ENCODE measurements around the gene TNS3. TPM values are rescaled to one million over a fixed set of nuclear protein-coding genes. Genes with fewer than 3 reads are reported as not detected.
"Not testable (repeated sequence)": the region's sequence is repeated elsewhere in the genome, so short reads cannot be mapped to it uniquely, and the experiment has no call there.

Gene TNS3
- total and polyA plus RNA-seq, 2 donors (not counting 3 experiments of a cell fraction or from before 2014, with no cell fraction given), result 10.4 to 45.1 TPM

DNA sequence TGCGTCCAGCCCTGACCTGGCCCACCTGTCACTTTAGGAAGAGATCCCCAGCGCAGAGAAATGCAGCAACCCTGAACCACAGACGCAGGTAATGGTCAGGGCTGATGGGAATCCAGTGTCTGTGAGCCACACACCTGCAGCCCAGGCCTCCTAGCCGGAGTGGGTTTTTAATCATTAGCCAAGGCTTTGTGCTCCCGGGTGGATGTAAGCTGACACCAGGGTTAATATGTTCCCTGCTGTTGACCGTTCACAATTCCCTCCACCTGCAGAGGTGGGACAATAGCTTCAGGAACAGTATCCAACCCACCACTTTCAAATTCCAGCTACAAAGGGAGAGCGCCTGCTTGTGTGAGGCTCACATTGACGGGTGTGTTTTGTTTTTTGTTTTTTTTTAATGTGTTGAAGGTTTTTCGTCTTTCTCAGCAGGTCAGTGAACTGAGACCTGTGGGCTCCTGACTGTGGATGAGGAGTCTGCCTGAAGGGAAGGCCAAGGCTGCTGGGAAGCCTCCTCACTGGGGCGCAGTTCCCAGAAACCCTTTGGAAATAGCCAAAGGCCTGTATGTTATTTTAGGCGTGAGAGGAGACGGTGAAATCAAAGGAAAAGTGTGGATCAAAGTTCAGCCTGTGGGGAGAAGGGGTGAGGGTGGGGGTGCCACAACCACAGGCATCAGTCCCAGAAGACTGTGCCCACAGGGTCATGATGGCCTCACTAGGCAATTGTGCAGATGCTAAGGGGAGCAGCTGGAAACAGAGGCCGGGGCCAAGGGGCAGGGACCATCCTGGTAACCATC, 111.1 kb downstream of the TNS3 start:
- Histone ChIP-seq H4K20me1 (replicated peaks; ENCODE audit: control insufficient read depth, extremely low read depth, insufficient read depth, low read length) (no peaks in the 10 kb centered on the region), H3K9me3 (replicated peaks; ENCODE audit: control insufficient read depth, insufficient read depth, low read length) (no peaks in the 10 kb centered on the region), H3K79me2 (ENCODE audit: control insufficient read depth, insufficient read depth, low read length) (no peaks in the 10 kb centered on the region), H3K9me1 (replicated peaks; ENCODE audit: control insufficient read depth, extremely low read depth, insufficient read depth, low read length) (no peaks in the 10 kb centered on the region), H3K4me3 (replicated peaks in 1 of 3; ENCODE audit: insufficient read depth in 1 of 3, low read depth in 1 of 3, low read length in 3 of 3) (no peak overlapping the region), H3K27me3 (ENCODE audit: control insufficient read depth in 2 of 2, insufficient read depth in 2 of 2, low read length in 2 of 2) (no peaks in the 10 kb centered on the region), H3K4me1 (ENCODE audit: control insufficient read depth, extremely low read depth, insufficient read depth, low read length) (peaks cover 11% of the 10 kb centered on the region), H3K4me2 (ENCODE audit: insufficient read depth, low read length) (no peak overlapping the region), H3K27ac (ENCODE audit: insufficient read depth, low read depth, low read length) (no peak overlapping the region), H3K9ac (replicated peaks; ENCODE audit: extremely low read depth, insufficient read depth, low read length) (no peak overlapping the region), H2AFZ (ENCODE audit: low read depth, low read length) (no peak overlapping the region), H3K36me3 (ENCODE audit: control insufficient read depth in 2 of 2, extremely low read depth in 1 of 2, insufficient read depth in 2 of 2, low read length in 2 of 2) (no peaks in the 10 kb centered on the region)
- ChIA-PET CTCF (interaction anchor here (1.2 to 1.5 kb wide), 2 partner anchors 9 to 13 kb away, joined by 4 to 5 read pairs; no protein-coding TSS in a partner anchor), POLR2A (no interaction called here)
- no peak for FAIRE-seq
- dilution Hi-C loops (cut with MboI; ENCODE audit: extremely low pct_ligation_motif_present, low sequenced_read_pairs) (no loop called here), intact Hi-C loops (cut with micrococcal nuclease) (no loop called here)
- TF ChIP-seq GATA2 (IDR thresholded peaks at IDR 0.05; ENCODE audit: insufficient read depth, insufficient read length, low read depth, low read length), result no peak
- TF ChIP-seq, protein P1, sequence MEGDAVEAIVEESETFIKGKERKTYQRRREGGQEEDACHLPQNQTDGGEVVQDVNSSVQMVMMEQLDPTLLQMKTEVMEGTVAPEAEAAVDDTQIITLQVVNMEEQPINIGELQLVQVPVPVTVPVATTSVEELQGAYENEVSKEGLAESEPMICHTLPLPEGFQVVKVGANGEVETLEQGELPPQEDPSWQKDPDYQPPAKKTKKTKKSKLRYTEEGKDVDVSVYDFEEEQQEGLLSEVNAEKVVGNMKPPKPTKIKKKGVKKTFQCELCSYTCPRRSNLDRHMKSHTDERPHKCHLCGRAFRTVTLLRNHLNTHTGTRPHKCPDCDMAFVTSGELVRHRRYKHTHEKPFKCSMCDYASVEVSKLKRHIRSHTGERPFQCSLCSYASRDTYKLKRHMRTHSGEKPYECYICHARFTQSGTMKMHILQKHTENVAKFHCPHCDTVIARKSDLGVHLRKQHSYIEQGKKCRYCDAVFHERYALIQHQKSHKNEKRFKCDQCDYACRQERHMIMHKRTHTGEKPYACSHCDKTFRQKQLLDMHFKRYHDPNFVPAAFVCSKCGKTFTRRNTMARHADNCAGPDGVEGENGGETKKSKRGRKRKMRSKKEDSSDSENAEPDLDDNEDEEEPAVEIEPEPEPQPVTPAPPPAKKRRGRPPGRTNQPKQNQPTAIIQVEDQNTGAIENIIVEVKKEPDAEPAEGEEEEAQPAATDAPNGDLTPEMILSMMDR (IDR thresholded peaks at IDR 0.05; ENCODE audit: extremely low read depth in 1 of 2, insufficient read depth in 1 of 2, low read depth in 1 of 2, low read length in 2 of 2), result no peak
- TF ChIP-seq POLR2A (IDR thresholded peaks at IDR 0.05; ENCODE audit: low read depth, low read length), result no peak
- TF ChIP-seq JUN (IDR thresholded peaks at IDR 0.05; ENCODE audit: borderline replicate concordance, insufficient read depth, insufficient read length, low read depth), result no peak
- DNase-seq (ENCODE audit: low read depth, low spot score), result no peak
- no TSS peak for BruUV-seq (replicated peaks)

DNA sequence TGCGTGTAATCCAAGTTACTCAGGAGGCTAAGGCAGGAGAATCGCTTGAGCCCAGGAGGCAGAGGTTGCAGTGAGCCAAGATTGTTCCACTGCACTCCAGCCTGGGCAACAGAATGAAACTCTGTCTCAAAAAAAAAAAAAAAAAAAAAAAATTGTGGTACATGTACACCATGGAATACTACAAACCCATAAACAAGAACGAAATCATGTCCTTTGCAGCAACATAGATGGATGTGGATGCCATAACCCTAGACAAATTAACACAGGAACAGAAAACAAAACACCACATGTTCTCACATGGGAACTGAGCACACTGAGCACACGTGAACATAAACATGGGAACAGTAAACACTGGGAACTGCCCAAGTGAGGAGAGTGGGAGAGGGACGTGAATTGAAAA, 112.1 kb downstream of the TNS3 start:
- POLR2A ChIA-PET; CTCF ChIA-PET; dilution Hi-C loops (cut with MboI; ENCODE audit: extremely low pct_ligation_motif_present, low sequenced_read_pairs); H3K9me3 ChIP-seq (replicated peaks; ENCODE audit: control insufficient read depth, insufficient read depth, low read length); H4K20me1 ChIP-seq (replicated peaks; ENCODE audit: control insufficient read depth, extremely low read depth, insufficient read depth, low read length); H3K4me3 ChIP-seq (replicated peaks in 1 of 3; ENCODE audit: insufficient read depth in 1 of 3, low read depth in 1 of 3, low read length in 3 of 3); H3K27me3 ChIP-seq (ENCODE audit: control insufficient read depth in 2 of 2, insufficient read depth in 2 of 2, low read length in 2 of 2); FAIRE-seq; H3K36me3 ChIP-seq (ENCODE audit: control insufficient read depth in 2 of 2, extremely low read depth in 1 of 2, insufficient read depth in 2 of 2, low read length in 2 of 2); intact Hi-C loops (cut with micrococcal nuclease); H3K9ac ChIP-seq (replicated peaks; ENCODE audit: extremely low read depth, insufficient read depth, low read length); H3K27ac ChIP-seq (ENCODE audit: insufficient read depth, low read depth, low read length); H3K4me2 ChIP-seq (ENCODE audit: insufficient read depth, low read length); H3K79me2 ChIP-seq (ENCODE audit: control insufficient read depth, insufficient read depth, low read length); BruUV-seq (replicated peaks); DNase-seq (ENCODE audit: low read depth, low spot score); H2AFZ ChIP-seq (ENCODE audit: low read depth, low read length); H3K9me1 ChIP-seq (replicated peaks; ENCODE audit: control insufficient read depth, extremely low read depth, insufficient read depth, low read length); H3K4me1 ChIP-seq (ENCODE audit: control insufficient read depth, extremely low read depth, insufficient read depth, low read length): not testable (repeated sequence)

Data from endothelial cell of umbilical vein (primary cell).